ENCODE data around the gene RPS8.
"Not testable (repeated sequence)": the region's sequence is repeated elsewhere in the genome, so short reads cannot be mapped to it uniquely, and the experiment has no call there.

Gene RPS8

GRCh38 chr1:44775078-44775929, at the start of gene RPS8:
TSS of gene RPS8 (plus strand) at chr1:44775540. CDS start at chr1:44775597, 57 bp downstream.
- no peaks in the 10 kb centered on the region; the same call in 1 of the 2 replicates for H3K4me1 ChIP-seq (ENCODE audit: insufficient read depth, low read length)
- peaks cover 33% of the 10 kb centered on the region for H3K36me3 ChIP-seq (ENCODE audit: insufficient read depth, low read length)
- H3K9ac ChIP-seq (ENCODE audit: low read depth, low read length): peak within 1 kb of the TSS; percentile 80
- no peaks in the 10 kb centered on the region for H3K9me3 ChIP-seq (ENCODE audit: control insufficient read depth, insufficient read depth, low read length)

- Histone ChIP-seq H3K9me3 (ENCODE audit: control insufficient read depth, insufficient read depth, low read length) (no peaks in the 10 kb centered on the region), H3K4me1 (ENCODE audit: insufficient read depth, low read length) (no peaks in the 10 kb centered on the region; the same call in 1 of the 2 replicates), H3K36me3 (ENCODE audit: insufficient read depth, low read length) (no peaks in the 10 kb centered on the region), H3K9ac (ENCODE audit: low read depth, low read length) (peak within 1 kb of the TSS; percentile 38)
These were observed 44.4 kb upstream of the RPS8 start, which contains the start of gene RNU5D-1 for GRCh38 chr1:44730741-44731512. TSS of gene RNU5D-1 (minus strand) at chr1:44731170.

- H3K9ac ChIP-seq (ENCODE audit: low read depth, low read length): no peak overlapping the region
- H3K4me1 ChIP-seq (ENCODE audit: insufficient read depth, low read length): no peaks in the 10 kb centered on the region; the same call in 1 of the 2 replicates
- no peaks in the 10 kb centered on the region for H3K9me3 ChIP-seq (ENCODE audit: control insufficient read depth, insufficient read depth, low read length)
- no peaks in the 10 kb centered on the region for H3K36me3 ChIP-seq (ENCODE audit: insufficient read depth, low read length)
These were observed 42.0 kb upstream of the RPS8 start for GRCh38 chr1:44733365-44733764.

- Histone ChIP-seq H3K9me3 (ENCODE audit: control insufficient read depth, insufficient read depth, low read length) (no peaks in the 10 kb centered on the region), H3K4me1 (ENCODE audit: insufficient read depth, low read length) (no peaks in the 10 kb centered on the region; the same call in 1 of the 2 replicates), H3K36me3 (ENCODE audit: insufficient read depth, low read length) (no peaks in the 10 kb centered on the region), H3K9ac (ENCODE audit: low read depth, low read length) (no peak overlapping the region)
These were observed 41.6 kb upstream of the RPS8 start for GRCh38 chr1:44733784-44734183.

GRCh38 chr1:44735992-44736391, 39.3 kb upstream of the RPS8 start:
- Histone ChIP-seq H3K9me3 (ENCODE audit: control insufficient read depth, insufficient read depth, low read length) (no peaks in the 10 kb centered on the region), H3K4me1 (ENCODE audit: insufficient read depth, low read length) (no peaks in the 10 kb centered on the region; the same call in 1 of the 2 replicates), H3K36me3 (ENCODE audit: insufficient read depth, low read length) (no peaks in the 10 kb centered on the region), H3K9ac (ENCODE audit: low read depth, low read length) (no peak overlapping the region)

GRCh38 chr1:44738953-44739306, 36.4 kb upstream of the RPS8 start:
- peak overlapping the region; percentile 85 for H3K9ac ChIP-seq (ENCODE audit: low read depth, low read length)
- not testable (repeated sequence) for H3K9me3 ChIP-seq (ENCODE audit: control insufficient read depth, insufficient read depth, low read length); H3K36me3 ChIP-seq (ENCODE audit: insufficient read depth, low read length); H3K4me1 ChIP-seq (ENCODE audit: insufficient read depth, low read length)

GRCh38 chr1:44739307-44740178, 35.8 kb upstream of the RPS8 start, which contains the start of gene KIF2C:
TSS of gene KIF2C (plus strand) at chr1:44739837. CDS start at chr1:44739933, 96 bp downstream.
- Histone ChIP-seq H3K9me3 (ENCODE audit: control insufficient read depth, insufficient read depth, low read length) (no peaks in the 10 kb centered on the region), H3K36me3 (ENCODE audit: insufficient read depth, low read length) (peaks cover 7% of the 10 kb centered on the region; the same call in 1 of the 2 replicates), H3K4me1 (ENCODE audit: insufficient read depth, low read length) (no peaks in the 10 kb centered on the region; the same call in 1 of the 2 replicates), H3K9ac (ENCODE audit: low read depth, low read length) (peak within 1 kb of the TSS; percentile 85)

GRCh38 chr1:44740179-44740617, 35.1 kb upstream of the RPS8 start:
- Histone ChIP-seq H3K9ac (ENCODE audit: low read depth, low read length) (peak overlapping the region; percentile 85), H3K36me3 (ENCODE audit: insufficient read depth, low read length) (peaks cover 7% of the 10 kb centered on the region; the same call in 1 of the 2 replicates), H3K4me1 (ENCODE audit: insufficient read depth, low read length) (no peaks in the 10 kb centered on the region), H3K9me3 (ENCODE audit: control insufficient read depth, insufficient read depth, low read length) (no peaks in the 10 kb centered on the region)

GRCh38 chr1:44743211-44743610, 32.1 kb upstream of the RPS8 start:
- H3K9ac ChIP-seq (ENCODE audit: low read depth, low read length): no peak overlapping the region
- peaks cover 14% of the 10 kb centered on the region for H3K36me3 ChIP-seq (ENCODE audit: insufficient read depth, low read length)
- H3K9me3 ChIP-seq (ENCODE audit: control insufficient read depth, insufficient read depth, low read length): no peaks in the 10 kb centered on the region

GRCh38 chr1:44747878-44748277, 27.5 kb upstream of the RPS8 start:
- Histone ChIP-seq H3K4me1 (ENCODE audit: insufficient read depth, low read length) (no peaks in the 10 kb centered on the region), H3K9me3 (ENCODE audit: control insufficient read depth, insufficient read depth, low read length) (no peaks in the 10 kb centered on the region), H3K9ac (ENCODE audit: low read depth, low read length) (no peak overlapping the region), H3K36me3 (ENCODE audit: insufficient read depth, low read length) (peaks cover 18% of the 10 kb centered on the region)

More at GRCh38 chr1:44743211-44743610, 32.1 kb upstream of the RPS8 start:
- H3K4me1 ChIP-seq (ENCODE audit: insufficient read depth, low read length): no peaks in the 10 kb centered on the region

GRCh38 chr1:44757420-44757819, 17.9 kb upstream of the RPS8 start:
- Histone ChIP-seq H3K36me3 (ENCODE audit: insufficient read depth, low read length) (peaks cover 49% of the 10 kb centered on the region), H3K9ac (ENCODE audit: low read depth, low read length) (no peak overlapping the region), H3K9me3 (ENCODE audit: control insufficient read depth, insufficient read depth, low read length) (no peaks in the 10 kb centered on the region), H3K4me1 (ENCODE audit: insufficient read depth, low read length) (no peaks in the 10 kb centered on the region)

GRCh38 chr1:44759077-44759476, 16.3 kb upstream of the RPS8 start:
- peaks cover 49% of the 10 kb centered on the region for H3K36me3 ChIP-seq (ENCODE audit: insufficient read depth, low read length)
- H3K9ac ChIP-seq (ENCODE audit: low read depth, low read length): no peak overlapping the region
- no peaks in the 10 kb centered on the region for H3K9me3 ChIP-seq (ENCODE audit: control insufficient read depth, insufficient read depth, low read length)
- H3K4me1 ChIP-seq (ENCODE audit: insufficient read depth, low read length): no peaks in the 10 kb centered on the region

- H3K9me3 ChIP-seq (ENCODE audit: control insufficient read depth, insufficient read depth, low read length): no peaks in the 10 kb centered on the region
- no peak overlapping the region for H3K9ac ChIP-seq (ENCODE audit: low read depth, low read length)
- peaks cover 34% of the 10 kb centered on the region for H3K36me3 ChIP-seq (ENCODE audit: insufficient read depth, low read length)
- H3K4me1 ChIP-seq (ENCODE audit: insufficient read depth, low read length): no peaks in the 10 kb centered on the region
These were observed 14.5 kb upstream of the RPS8 start for GRCh38 chr1:44760876-44761275.

GRCh38 chr1:44766421-44766820, 8.9 kb upstream of the RPS8 start:
- not testable (repeated sequence) for H3K9ac ChIP-seq (ENCODE audit: low read depth, low read length); H3K9me3 ChIP-seq (ENCODE audit: control insufficient read depth, insufficient read depth, low read length); H3K4me1 ChIP-seq (ENCODE audit: insufficient read depth, low read length); H3K36me3 ChIP-seq (ENCODE audit: insufficient read depth, low read length)
